Measurements from ENCODE around the gene CENPI. TPM values are rescaled to one million over a fixed set of nuclear protein-coding genes. Genes with fewer than 3 reads are reported as not detected.

CENPI gene
- total and polyA plus RNA-seq, 2 of the 13 experiments (the other 11 are each of a cell fraction or from before 2014, with no cell fraction given), result 5.1 to 26.5 TPM

GRCh38 chrX:101080326-101081124, 17.5 kb upstream of the CENPI start (continued):
- no peak for TF ChIP-seq SOX6 (IDR thresholded peaks at IDR 0.05)
- no peak for TF ChIP-seq SOX6 (CRISPR knock-in tag; IDR thresholded peaks at IDR 0.05)
- no peak for TF ChIP-seq ZNF615 (CRISPR knock-in tag; IDR thresholded peaks at IDR 0.05; ENCODE audit: borderline replicate concordance)

- Histone ChIP-seq H3K9ac (ENCODE audit: insufficient read depth, low read depth, low read length) (no peak overlapping the region), H3K9me3 (ENCODE audit: low read length) (no peaks in the 10 kb centered on the region), H3K4me3 (replicated peaks in 1 of 3; ENCODE audit: insufficient read depth in 1 of 3, low read depth in 2 of 3, low read length in 3 of 3) (no peak overlapping the region), H3K27me3 (ENCODE audit: control insufficient read depth in 1 of 2, insufficient read depth in 2 of 2, low read length in 2 of 2) (no peaks in the 10 kb centered on the region), H2AFZ (ENCODE audit: low read length) (no peak overlapping the region), H3K4me2 (ENCODE audit: low read depth, low read length) (no peak overlapping the region), H3K27ac (ENCODE audit: extremely low read length, insufficient read depth, low read length) (no peak overlapping the region), H3K79me2 (ENCODE audit: insufficient read depth, low read length) (no peaks in the 10 kb centered on the region), H3K4me1 (ENCODE audit: insufficient read depth, low read length) (no peaks in the 10 kb centered on the region), H3K36me3 (replicated peaks in 1 of 2; ENCODE audit: control insufficient read depth in 1 of 2, insufficient read depth in 2 of 2, low read length in 2 of 2) (no peaks in the 10 kb centered on the region), H4K20me1 (ENCODE audit: insufficient read depth, low read length) (no peaks in the 10 kb centered on the region)
- in situ Hi-C loops (cut with HindIII; ENCODE audit: extremely low pct_ligation_motif_present, low pct_unique_long_range_greater_than_20kb) (no loop called here), intact Hi-C loops (cut with micrococcal nuclease; ENCODE audit: unreplicated experiment) (no loop called here)
- ChIA-PET CTCF (ENCODE audit: low intra/inter-chr PET ratio, low total read pairs) (no interaction called here), POLR2A (no interaction called here)
- ATAC-seq (no peak), FAIRE-seq (no peak), DNase-seq (ENCODE audit: low spot score) (no peak)
- 0% methylated on average over 1 of the region's 3 CpGs for WGBS (ENCODE audit: low lambda C conversion rate)
- no TSS peak for BruUV-seq (replicated peaks)
- no peak for TF ChIP-seq GMEB1 (CRISPR knock-in tag; IDR thresholded peaks at IDR 0.05; ENCODE audit: borderline replicate concordance)
- TF ChIP-seq POLR2A (IDR thresholded peaks at IDR 0.05; ENCODE audit: insufficient read depth in 1 of 2, low read depth in 2 of 2, low read length in 2 of 2), result no peak
- TF ChIP-seq BRCA1 (CRISPR knock-in tag; IDR thresholded peaks at IDR 0.05), result no peak
- TF ChIP-seq RXRA (CRISPR knock-in tag; IDR thresholded peaks at IDR 0.05), result no peak
- no peak for TF ChIP-seq SOX13 (IDR thresholded peaks at IDR 0.05)
- no peak for TF ChIP-seq SOX13 (CRISPR knock-in tag; conservative IDR thresholded peaks at IDR 0.05 in 1 of 2, IDR thresholded peaks at IDR 0.05 in 1 of 2)
- no peak for TF ChIP-seq RBAK (CRISPR knock-in tag; IDR thresholded peaks at IDR 0.05)
- TF ChIP-seq SYNCRIP (IDR thresholded peaks at IDR 0.05; ENCODE audit: insufficient read depth, low read depth, low read length), result no peak
- no peak for TF ChIP-seq TBX2 (CRISPR knock-in tag; IDR thresholded peaks at IDR 0.05; ENCODE audit: borderline replicate concordance)
- no peak for TF ChIP-seq KLF11 (CRISPR knock-in tag; IDR thresholded peaks at IDR 0.05)
- TF ChIP-seq ZNF839 (CRISPR knock-in tag; IDR thresholded peaks at IDR 0.05; ENCODE audit: borderline replicate concordance), result no peak
- TF ChIP-seq ZNF841 (CRISPR knock-in tag; IDR thresholded peaks at IDR 0.05; ENCODE audit: borderline replicate concordance), result no peak
- no peak for TF ChIP-seq KLF12 (CRISPR knock-in tag; IDR thresholded peaks at IDR 0.05; ENCODE audit: borderline replicate concordance)
Observed at GRCh38 chrX:101081231-101081630, 16.8 kb upstream of the CENPI start.

All from HepG2 (cell line).